CD4-positive, alpha-beta T cell treated with Interleukin-17A for 1 hour (primary cell): ENCODE data around the gene GPR180.

ENCODE experiments used
- DNase-seq: peaks from one replicate; pipeline ENCODE4 v3.0.0-alpha.2; 2020

The GPR180 gene

DNA sequence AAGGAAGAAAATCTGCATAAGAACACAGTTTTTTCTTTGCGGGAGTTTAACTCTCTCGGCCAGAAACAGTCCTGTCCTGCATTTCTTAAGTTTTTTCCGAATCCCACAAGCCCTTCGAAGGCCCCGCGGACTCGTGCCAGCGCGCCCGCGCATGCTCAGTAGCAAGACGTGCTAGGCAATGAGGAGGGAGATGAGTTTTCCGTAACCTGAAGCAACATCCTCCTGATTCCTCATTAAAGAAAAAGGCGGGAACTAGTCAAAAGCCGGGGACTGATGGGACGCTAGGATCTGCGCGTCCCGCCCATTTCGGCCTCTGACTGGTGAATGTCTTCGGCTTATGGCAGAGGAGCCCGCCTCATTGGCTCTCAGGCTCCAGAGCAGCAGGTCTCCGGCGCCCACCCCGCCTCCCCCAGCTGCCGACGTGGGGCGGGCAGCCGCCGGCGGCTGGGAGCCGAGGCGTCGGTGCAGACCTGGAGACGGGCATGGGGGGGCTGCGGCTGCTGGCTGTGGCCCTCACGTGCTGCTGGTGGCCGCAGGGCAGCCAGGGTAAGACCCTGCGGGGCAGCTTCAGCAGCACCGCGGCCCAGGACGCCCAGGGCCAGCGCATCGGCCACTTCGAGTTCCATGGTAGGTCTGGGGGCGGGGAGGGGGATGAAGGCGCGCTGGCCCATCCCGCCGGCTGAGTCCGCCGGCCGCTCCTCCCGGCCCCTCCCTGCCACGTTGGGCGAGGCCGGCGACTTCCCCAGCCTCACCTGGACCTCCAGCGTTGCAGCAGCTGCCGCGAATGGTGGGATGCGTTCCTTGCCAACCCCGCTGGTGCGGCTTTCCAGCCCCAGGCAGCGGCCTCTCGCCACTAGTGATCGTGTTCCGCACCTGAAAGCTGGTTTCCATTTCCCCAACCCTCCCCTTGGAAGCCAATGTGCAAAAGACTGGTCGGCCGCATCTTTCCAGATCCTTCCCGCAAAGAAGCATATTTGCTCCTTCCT is at the start of gene GPR180:
TSS of gene GPR180 (plus strand) at position 412 of the 986 bp plus-strand sequence. CDS start at position 483, 71 bp downstream.
- peak; percentile 95 for DNase-seq

DNA sequence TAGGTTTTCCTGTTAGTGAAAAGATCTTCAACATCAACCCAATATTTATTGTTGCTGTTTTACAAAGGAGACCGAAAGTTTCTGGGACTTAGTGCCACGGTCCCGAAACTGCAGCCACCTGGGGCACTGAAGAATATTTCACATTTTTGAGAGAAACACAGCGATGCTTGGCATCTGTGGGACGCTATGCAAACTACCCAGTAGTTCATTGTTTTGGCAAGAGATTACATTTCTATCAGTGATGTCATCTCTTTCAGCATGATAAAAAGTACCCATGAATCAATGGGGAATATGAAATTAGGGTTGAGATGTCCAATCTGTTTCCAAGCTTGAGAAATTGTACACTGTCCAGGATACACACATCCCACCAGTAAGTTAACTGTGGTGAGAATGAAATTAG is 49.6 kb upstream of the GPR180 start:
- no peak for DNase-seq

DNA sequence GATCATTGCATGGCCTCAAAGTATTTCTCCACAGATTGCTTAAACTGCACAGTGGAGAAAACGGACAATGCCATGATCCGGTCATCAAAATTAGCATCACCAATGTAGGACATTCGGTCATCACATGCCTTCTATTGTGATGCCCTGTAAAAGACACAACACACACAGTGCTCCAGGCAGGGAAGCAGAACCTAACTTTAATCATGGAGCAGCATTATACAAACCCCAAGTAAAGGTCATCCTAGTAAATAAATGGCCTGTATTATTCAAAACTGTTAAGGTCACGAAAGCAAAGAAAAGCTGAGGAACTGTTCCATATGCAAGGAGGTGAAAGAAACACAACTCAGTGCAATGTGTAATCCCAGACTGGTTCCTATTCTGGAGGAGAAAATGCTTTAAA is 47.9 kb upstream of the GPR180 start:
- DNase-seq, result no peak

DNA sequence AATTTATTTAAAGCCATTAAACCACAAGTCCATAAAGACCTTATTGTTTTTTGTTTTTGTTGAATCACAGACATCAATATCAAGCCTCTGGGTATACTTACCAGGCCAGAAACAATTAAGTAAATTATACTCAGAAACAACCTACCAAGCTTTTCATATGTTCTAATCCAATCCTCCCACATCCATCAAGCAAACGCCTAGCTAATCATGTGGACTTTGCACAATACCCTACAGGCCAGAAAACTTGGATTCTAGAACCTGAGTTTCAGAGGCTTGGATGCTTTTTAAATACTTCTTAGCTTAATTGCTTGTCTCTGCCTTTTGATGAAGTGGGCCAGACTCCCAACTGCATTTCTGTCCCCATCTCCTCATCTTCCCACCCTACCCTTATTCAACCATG is 45.6 kb upstream of the GPR180 start:
- DNase-seq, result no peak

DNA sequence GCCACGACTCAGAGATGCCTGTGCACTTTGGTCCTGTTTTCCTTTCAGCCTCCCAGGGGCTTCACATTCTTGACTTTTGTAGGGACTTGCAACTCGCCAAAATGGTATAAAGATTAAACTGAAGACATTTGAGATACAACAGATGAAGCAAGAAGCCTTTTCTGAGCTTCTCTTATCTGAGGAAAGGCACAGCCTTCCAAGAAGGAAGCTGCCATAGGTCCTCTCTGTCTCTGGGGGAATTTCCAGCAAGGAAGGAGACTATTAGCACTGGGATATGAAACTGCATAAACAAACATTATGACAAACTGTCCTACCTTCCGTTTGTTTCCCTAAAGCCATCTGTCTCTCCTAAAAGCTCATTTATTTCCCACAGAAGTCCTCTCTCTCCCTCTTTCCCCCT is 45.0 kb upstream of the GPR180 start:
- no peak for DNase-seq

DNA sequence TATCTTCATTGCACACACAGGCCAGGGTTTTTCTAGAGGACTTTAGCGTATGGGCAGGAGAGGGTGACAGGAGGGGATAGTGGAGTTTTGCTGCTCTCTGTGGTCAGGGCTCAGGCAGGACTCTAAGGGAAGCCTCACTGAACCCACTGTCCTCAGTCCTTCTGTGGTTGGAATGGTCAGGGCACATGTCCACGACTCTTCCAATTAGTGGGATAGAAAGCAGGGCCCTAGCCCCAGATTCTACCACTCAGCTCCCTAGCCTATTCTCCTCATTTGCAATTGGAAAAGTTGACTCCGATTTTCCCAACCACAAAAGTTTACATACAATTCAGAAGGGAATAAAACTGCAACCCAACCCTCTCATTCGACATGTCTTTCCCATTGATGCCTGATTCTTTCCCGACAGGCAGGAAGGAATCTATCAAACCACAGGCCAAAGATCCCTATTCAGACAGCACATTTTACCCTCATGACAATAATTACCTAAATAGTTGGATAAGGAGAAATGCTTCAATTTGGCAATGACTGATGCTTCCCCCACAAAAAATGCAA is 43.9 kb upstream of the GPR180 start:
- DNase-seq, result no peak

DNA sequence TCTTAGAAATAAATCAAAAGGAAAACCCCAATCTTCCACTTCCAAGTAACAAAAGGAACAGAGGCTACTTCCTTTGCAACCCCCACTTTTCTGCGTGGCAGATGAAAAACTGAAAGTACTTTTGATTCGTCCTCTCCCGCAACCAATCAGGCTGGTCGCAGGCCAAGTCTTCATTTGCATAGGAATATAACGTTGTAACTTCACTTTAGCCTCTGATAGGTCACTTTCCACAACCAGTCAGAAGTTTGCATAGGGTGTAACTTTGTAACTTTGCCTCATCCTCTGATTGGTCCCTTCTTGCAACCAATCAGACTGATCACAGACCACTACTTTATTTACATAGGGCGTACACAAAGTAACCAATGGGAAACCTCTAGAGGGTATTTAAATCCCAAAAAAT is 42.9 kb upstream of the GPR180 start:
- DNase-seq, result peak; percentile 41

DNA sequence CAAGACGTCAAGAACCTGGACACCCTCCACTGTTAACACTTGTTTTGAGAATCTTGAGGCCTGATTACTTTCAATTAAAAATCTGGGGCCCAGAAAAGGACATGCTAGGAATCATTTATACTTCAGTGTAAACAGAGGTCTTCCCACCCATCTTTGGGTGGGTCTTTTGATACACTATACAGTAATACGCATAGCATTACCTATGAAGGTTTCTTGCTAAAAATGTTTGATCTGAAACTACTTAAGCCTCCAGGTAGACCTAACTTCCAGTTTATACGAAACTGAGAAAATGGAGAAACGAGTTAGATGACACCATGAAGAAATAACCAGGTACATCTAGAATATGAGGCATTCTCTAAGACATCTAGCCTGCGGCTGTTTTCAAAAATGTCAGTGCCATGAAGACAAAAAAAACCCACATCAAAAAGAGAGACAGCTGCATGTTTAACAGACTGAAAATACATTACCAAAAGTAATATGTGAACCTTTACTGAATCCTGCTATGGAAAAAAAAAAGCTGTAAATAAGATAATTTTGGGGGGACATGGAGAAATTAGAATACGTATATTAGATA is 42.3 kb upstream of the GPR180 start:
- no peak for DNase-seq

DNA sequence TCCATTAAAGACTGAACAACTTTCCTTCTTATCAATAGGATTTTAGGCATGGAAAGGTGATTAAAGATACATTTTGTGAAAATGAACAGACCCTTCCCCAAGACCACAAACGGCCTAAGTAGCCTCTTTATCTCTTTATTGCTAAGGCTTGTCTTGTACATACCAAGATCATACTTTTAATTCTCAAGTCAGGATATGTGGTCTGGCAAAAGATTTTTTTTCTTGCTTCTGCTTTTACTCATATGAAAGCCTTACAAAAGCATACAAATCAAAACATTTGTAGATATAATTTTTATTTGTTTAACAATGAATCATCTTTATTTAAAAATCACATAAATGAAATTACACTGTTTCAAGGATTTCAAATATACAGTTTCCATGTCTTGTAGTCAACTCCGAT is 41.5 kb upstream of the GPR180 start:
- DNase-seq, result no peak

DNA sequence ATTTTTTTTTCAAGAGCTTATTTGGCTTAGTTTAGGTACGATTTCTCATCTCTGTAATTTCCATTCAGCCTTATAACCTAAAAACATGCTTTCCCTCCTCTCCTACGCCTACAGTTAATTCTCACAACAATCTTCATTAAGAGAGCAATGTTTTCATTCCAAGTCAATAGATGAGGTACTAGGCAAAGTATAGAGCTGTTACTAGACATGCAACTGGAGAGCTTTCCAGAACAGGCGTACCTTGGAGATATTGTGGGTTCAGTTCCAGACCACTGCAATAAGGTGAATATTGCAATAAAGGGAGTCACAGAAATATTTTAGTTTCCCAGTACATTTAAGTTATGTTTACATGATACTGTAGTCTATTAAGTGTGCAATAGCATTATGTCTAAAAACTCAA is 40.5 kb upstream of the GPR180 start:
- DNase-seq, result no peak

DNA sequence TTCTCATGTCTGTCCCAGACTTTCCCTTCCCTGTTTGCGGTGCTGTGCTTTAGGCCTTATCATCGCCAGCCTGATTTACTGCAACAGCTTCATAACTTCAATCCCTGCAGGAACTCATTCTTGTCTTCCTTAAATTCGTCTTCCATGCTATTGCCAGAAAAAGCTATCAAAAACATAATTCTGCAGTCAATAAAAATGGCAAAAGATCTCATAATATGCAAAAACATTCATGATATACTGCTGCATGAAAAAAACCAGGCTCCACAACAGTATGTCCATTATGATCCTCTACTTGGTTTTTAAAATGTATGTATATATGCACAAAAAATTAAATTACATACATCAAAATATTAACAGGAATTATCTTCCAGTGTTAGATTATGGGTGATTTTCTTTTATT is 34.1 kb upstream of the GPR180 start:
- DNase-seq, result no peak

DNA sequence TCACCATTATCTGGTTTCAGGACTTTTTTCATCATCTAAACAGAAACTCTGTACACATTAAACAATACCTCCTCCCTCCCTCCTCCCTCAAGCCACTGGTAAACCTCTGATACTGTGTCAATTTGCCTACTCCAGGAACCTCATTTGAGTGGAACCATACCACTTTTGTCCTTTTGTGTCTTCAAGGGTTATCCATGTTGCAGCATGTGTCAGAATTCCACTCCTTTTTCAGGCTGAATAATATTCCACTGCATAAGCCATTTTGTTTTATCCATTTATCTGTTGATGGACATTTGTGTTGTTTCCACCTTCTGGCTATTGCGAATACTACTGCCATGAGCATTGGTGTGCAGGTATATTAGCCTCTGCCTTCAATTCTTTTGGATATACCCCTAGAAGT is 33.2 kb upstream of the GPR180 start:
- no peak for DNase-seq

DNA sequence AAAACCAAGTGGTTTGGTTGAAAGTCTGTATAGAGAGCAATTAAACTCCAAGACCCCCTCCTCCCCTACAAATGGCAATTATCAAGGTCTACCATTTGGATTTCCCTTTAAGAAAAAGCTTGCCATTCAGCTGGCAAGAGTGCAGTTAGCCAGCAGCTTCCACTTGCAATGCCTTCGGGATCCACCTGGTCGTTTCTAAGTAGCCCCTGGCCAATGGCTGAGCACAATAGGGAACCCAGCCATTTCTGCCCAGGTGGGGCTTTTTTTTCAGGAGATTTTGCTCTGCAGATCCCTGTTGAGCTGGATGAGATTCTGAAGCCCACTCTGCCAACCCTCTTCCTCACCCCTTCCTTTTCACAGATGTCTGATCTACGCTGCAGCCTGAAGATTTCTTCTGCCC is 32.0 kb upstream of the GPR180 start:
- no peak for DNase-seq

DNA sequence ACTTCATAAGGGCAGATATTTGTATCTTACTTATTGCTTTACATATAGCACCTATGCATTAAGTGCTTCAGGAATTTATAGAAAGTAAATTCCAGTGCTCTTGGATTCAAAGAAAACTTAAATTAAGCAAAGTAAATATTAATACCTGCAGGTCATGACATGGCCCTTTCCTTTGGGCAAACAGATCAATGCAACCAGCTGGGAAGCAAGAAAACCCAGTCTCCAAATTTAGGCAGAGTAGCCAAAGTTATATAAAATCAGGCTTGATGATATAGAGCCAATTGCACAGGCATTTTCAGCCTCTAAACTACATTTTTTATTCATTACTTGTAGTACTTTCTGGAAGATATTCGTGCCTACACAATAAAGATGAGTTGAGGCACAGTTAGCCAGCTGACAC is 22.6 kb upstream of the GPR180 start:
- DNase-seq, result no peak

DNA sequence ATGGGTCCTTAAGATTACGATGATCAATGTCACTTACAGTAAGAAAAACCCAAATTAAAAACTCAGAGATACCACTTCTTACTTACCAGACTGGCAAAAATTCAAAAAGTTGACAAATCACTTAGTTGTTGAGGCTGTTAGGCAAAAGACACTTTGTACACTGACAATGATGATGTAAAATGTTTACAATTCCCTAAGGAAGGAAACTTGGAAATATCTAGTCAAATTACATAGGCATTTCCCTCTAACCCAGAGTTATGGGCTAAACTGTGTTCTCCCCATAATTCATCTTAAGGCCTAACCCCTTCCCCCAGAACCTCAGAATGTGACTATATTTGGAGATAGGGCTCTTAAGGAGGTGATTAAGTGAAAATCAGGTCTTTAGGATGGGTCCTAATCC is 17.7 kb upstream of the GPR180 start:
- no peak for DNase-seq

DNA sequence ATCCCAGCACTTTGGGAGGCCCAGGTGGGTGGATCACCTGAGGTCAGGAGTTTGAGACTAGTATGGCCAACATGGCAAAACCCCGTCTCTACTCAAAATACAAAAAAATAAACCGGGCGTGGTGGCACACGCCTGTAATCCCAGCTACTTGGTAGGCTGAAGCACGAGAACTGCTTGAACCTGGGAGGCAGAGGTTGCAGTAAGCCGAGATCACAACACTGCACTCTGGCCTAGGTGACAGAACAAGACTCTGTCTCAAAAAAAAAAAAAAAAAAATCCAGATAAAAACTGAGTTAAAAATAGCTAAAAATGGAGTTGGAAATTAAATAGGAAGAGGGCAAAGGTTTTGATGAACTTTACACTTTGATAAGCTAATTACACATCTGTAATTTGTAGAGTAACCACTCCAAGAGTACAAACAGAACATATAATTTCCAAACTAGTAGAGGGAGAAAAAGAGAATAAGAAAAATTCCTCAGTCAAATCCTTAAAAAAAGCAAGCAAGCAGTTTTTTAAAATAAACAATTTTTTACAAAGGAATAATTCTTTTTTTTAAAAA is 16.0 kb upstream of the GPR180 start:
- DNase-seq, result no peak

DNA sequence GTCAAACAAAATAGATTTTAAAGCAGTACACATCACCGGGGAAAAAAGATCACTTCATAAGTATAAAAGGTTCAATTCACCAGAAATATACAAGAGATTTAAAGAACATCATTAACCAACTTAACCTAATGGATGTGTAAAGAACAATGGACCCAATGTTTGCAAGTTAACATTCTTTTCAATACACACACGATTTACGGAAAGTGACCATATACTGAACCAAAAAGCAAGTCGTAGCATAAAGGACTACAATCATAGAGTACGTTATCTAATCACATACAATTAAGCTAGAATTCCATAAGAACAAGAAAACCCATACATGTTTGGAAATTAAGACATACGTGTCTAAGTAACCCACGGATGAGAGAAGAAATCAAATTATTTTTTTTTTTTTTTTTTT is 15.3 kb upstream of the GPR180 start:
- no peak for DNase-seq

DNA sequence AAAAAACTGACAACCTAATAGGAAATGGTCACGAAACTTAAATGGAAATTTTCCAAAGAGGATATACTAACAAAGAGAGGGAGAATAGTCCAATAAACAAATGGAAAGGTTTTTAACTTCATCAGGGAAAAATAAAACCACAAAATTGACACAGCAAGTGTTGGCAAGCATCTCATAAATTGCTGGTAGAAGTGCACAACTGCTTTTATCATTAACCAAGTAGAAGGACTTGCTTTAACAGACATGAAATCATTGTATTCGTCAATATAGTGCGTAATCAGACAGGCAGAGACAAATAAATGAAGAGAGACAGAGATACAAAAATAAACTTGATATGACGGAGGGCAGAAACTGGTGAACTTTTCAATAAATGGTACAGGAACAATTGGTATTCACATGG is 13.1 kb upstream of the GPR180 start:
- no peak for DNase-seq

DNA sequence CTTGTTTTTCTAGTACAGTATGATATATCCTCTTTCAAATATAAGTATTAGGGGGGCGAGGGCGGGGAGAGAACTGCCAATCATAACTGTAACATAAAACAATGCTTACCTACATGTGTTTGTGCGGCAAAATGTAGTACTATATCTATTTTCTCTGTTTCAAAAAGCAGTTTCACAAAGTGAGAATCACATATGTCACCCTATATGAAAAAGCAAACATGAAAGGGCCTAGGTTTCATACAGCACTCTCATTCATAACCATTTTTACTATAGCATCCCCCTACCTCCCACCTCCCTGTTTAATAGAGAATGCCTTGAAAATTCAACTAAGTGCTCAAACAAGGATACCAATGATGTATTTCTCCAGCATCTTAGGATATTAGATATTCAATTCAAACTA is 10.9 kb upstream of the GPR180 start:
- DNase-seq, result no peak

DNA sequence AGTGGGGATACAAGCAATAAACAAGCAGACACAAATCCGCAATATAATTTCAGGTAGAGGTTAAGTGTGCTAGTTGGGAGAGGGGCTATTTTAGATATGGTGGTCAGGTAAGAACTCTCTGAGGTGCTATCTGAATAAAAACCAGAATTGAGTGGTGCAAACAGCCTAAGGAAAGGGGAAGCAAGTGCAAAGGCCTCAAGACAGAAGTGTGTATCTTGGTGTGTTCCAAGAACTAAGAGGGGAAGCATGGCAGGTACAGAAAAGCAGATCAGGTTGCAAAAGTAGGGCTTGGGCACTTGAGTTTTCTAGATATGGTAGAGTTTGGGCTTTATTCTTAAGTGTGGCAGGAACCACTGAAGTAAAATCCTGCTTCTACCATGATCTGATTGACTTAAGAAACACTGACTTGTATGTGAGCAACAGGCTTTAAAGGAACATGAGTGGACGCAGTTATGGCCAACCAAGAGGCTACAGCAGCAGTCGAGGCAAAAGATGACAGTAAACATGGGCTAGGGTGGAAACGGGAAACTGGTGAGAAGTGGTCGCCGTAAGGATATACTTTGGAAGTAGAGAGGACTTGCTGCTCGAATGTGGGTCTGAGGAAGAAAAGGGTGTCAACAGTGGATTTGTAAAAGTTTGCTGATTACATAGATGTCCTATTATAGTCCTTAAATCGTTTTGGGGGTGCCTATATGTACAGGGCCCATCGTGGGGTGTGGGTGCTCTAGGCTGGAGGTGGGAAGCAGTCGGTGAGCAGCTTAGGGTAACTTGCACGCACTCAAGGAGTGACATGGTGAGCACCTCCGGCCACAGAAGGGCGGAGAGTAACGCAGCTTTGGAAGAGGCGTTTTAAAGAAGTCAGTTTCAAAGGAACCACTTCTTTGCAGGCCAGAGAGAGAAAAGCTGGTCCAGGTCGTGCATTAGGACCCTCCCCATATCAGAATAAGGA is 6.4 kb upstream of the GPR180 start:
- DNase-seq, result peak; percentile 32

DNA sequence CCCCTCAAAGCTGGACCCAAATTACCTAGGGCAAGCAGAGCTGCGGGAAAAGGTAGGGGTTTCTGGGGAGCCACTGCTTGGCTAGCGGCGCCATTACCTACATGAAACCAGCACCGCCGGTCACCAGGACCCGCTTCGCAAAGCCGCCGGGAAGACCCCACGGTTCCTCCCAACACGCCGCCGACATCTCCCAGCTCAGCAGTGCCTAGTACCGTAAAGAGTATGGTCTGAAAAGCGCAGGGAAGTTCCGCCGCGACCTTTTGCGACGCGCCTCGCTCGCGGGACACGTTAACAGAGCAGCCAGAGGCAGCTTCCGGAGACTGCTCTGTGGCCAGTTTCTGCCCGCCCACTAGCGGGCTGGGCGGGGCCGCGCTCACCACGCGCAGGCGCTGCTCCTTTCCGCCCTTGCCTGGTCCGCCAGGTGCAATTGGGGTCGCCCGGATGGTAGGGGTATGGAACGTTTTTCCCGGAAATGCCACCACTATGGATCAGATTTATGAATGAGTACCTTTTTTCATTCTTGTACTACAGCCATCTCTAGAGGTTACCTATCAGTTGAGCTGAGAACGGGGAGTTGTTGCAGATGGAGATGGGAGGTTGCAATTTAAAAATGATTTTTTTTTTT is 5.6 kb upstream of the GPR180 start, which contains the start of gene TGDS:
TSS of gene TGDS (minus strand) at position 203 of the 625 bp plus-strand sequence. CDS start at position 187, 16 bp downstream.
- DNase-seq, result peak; percentile 92

DNA sequence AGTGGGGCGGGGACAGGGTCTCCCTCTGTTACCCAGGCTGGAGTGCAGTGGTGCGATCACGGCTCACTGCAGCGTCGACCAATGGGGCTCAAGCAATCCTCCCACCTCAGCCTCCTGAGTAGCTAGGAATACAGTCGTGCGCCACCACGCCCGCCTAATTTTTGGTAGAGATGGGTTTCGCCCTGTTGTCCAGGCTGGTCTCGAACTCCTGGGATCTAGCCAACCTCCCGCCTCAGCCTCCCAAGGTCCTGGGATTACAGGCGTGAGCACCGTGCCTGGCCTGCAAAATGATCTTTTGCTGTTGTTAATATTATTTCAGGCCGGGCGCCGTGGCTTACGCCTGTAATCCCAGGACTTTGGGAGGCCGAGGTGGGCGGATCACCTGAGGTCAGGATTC is 5.1 kb upstream of the GPR180 start:
- no peak for DNase-seq
